ENCODE results near the gene DENND2D.

The DENND2D gene

GRCh38 chr1:111211921-111212320 is 11.5 kb upstream of the DENND2D start:
- Histone ChIP-seq H3K4me3 (ENCODE audit: low read length) (no peak overlapping the region), H3K27ac (ENCODE audit: low read length) (no peak overlapping the region), H3K36me3 (ENCODE audit: insufficient read depth, low read depth, low read length) (no peaks in the 10 kb centered on the region), H3K27me3 (ENCODE audit: insufficient read depth, low read length) (no peaks in the 10 kb centered on the region), H3K9me3 (ENCODE audit: insufficient read depth, low read depth, low read length) (no peaks in the 10 kb centered on the region), H3K9ac (ENCODE audit: low read depth, low read length) (no peak overlapping the region), H3K4me1 (ENCODE audit: insufficient read depth, low read length) (peaks cover 5% of the 10 kb centered on the region; the same call in 1 of the 2 replicates)

GRCh38 chr1:111209622-111210021 is 9.2 kb upstream of the DENND2D start:
- no peaks in the 10 kb centered on the region for H3K9me3 ChIP-seq (ENCODE audit: insufficient read depth, low read depth, low read length)
- H3K4me1 ChIP-seq (ENCODE audit: insufficient read depth, low read length), result peaks cover 2% of the 10 kb centered on the region; the same call in 1 of the 2 replicates
- H3K27ac ChIP-seq (ENCODE audit: low read length), result no peak overlapping the region

GRCh38 chr1:111208921-111209320 is 8.5 kb upstream of the DENND2D start:
- H3K27ac ChIP-seq (ENCODE audit: low read length), result no peak overlapping the region
- H3K9me3 ChIP-seq (ENCODE audit: insufficient read depth, low read depth, low read length), result no peaks in the 10 kb centered on the region
- H3K4me1 ChIP-seq (ENCODE audit: insufficient read depth, low read length), result no peaks in the 10 kb centered on the region
- H3K9ac ChIP-seq (ENCODE audit: low read depth, low read length), result no peak overlapping the region
- H3K4me3 ChIP-seq (ENCODE audit: low read length), result no peak overlapping the region
- H3K36me3 ChIP-seq (ENCODE audit: insufficient read depth, low read depth, low read length), result no peaks in the 10 kb centered on the region
- H3K27me3 ChIP-seq (ENCODE audit: insufficient read depth, low read length), result peaks cover 22% of the 10 kb centered on the region

More at GRCh38 chr1:111209622-111210021, 9.2 kb upstream of the DENND2D start:
- Histone ChIP-seq H3K27me3 (ENCODE audit: insufficient read depth, low read length) (peaks cover 15% of the 10 kb centered on the region), H3K9ac (ENCODE audit: low read depth, low read length) (no peak overlapping the region), H3K4me3 (ENCODE audit: low read length) (no peak overlapping the region), H3K36me3 (ENCODE audit: insufficient read depth, low read depth, low read length) (no peaks in the 10 kb centered on the region)

- Histone ChIP-seq H3K4me1 (ENCODE audit: insufficient read depth, low read length) (no peaks in the 10 kb centered on the region), H3K9ac (ENCODE audit: low read depth, low read length) (no peak overlapping the region), H3K27ac (ENCODE audit: low read length) (no peak overlapping the region), H3K36me3 (ENCODE audit: insufficient read depth, low read depth, low read length) (no peaks in the 10 kb centered on the region), H3K4me3 (ENCODE audit: low read length) (no peak overlapping the region), H3K27me3 (ENCODE audit: insufficient read depth, low read length) (peaks cover 38% of the 10 kb centered on the region), H3K9me3 (ENCODE audit: insufficient read depth, low read depth, low read length) (no peaks in the 10 kb centered on the region)
Measured at GRCh38 chr1:111205714-111206050, 5.2 kb upstream of the DENND2D start.

GRCh38 chr1:111204983-111205713 is 4.7 kb upstream of the DENND2D start:
- Histone ChIP-seq H3K36me3 (ENCODE audit: insufficient read depth, low read depth, low read length) (no peaks in the 10 kb centered on the region), H3K4me3 (ENCODE audit: low read length) (no peak overlapping the region), H3K27ac (ENCODE audit: low read length) (no peak overlapping the region), H3K27me3 (ENCODE audit: insufficient read depth, low read length) (peaks cover 38% of the 10 kb centered on the region), H3K4me1 (ENCODE audit: insufficient read depth, low read length) (no peaks in the 10 kb centered on the region), H3K9me3 (ENCODE audit: insufficient read depth, low read depth, low read length) (no peaks in the 10 kb centered on the region), H3K9ac (ENCODE audit: low read depth, low read length) (no peak overlapping the region)

- peaks cover 38% of the 10 kb centered on the region for H3K27me3 ChIP-seq (ENCODE audit: insufficient read depth, low read length)
- peak overlapping the region; percentile 12; the same call in 1 of the 2 replicates for H3K4me3 ChIP-seq (ENCODE audit: low read length)
- no peaks in the 10 kb centered on the region for H3K36me3 ChIP-seq (ENCODE audit: insufficient read depth, low read depth, low read length)
- H3K4me1 ChIP-seq (ENCODE audit: insufficient read depth, low read length), result no peaks in the 10 kb centered on the region
- H3K9me3 ChIP-seq (ENCODE audit: insufficient read depth, low read depth, low read length), result no peaks in the 10 kb centered on the region
- H3K9ac ChIP-seq (ENCODE audit: low read depth, low read length), result no peak overlapping the region
- H3K27ac ChIP-seq (ENCODE audit: low read length), result no peak overlapping the region
Measured at GRCh38 chr1:111204201-111204982, 3.9 kb upstream of the DENND2D start.

- Histone ChIP-seq H3K4me1 (ENCODE audit: insufficient read depth, low read length) (no peaks in the 10 kb centered on the region), H3K27me3 (ENCODE audit: insufficient read depth, low read length) (peaks cover 38% of the 10 kb centered on the region), H3K4me3 (ENCODE audit: low read length) (peak overlapping the region; percentile 12; the same call in 1 of the 2 replicates), H3K27ac (ENCODE audit: low read length) (no peak overlapping the region), H3K36me3 (ENCODE audit: insufficient read depth, low read depth, low read length) (no peaks in the 10 kb centered on the region), H3K9ac (ENCODE audit: low read depth, low read length) (no peak overlapping the region), H3K9me3 (ENCODE audit: insufficient read depth, low read depth, low read length) (no peaks in the 10 kb centered on the region)
Measured at GRCh38 chr1:111203681-111204200, 3.3 kb upstream of the DENND2D start.

- no peaks in the 10 kb centered on the region for H3K36me3 ChIP-seq (ENCODE audit: insufficient read depth, low read depth, low read length)
- H3K27me3 ChIP-seq (ENCODE audit: insufficient read depth, low read length), result peaks cover 38% of the 10 kb centered on the region
- H3K4me3 ChIP-seq (ENCODE audit: low read length), result peak overlapping the region; percentile 12; the same call in 1 of the 2 replicates
- H3K4me1 ChIP-seq (ENCODE audit: insufficient read depth, low read length), result no peaks in the 10 kb centered on the region
- H3K9me3 ChIP-seq (ENCODE audit: insufficient read depth, low read depth, low read length), result no peaks in the 10 kb centered on the region
- no peak overlapping the region for H3K27ac ChIP-seq (ENCODE audit: low read length)
- H3K9ac ChIP-seq (ENCODE audit: low read depth, low read length), result no peak overlapping the region
Measured at GRCh38 chr1:111202707-111203623, 2.5 kb upstream of the DENND2D start.

- H3K4me3 ChIP-seq (ENCODE audit: low read length), result no peak overlapping the region
Measured at GRCh38 chr1:111202366-111202706, 1.9 kb upstream of the DENND2D start.

GRCh38 chr1:111201275-111202090 is 1.0 kb upstream of the DENND2D start:
- Histone ChIP-seq H3K9me3 (ENCODE audit: insufficient read depth, low read depth, low read length) (no peaks in the 10 kb centered on the region), H3K36me3 (ENCODE audit: insufficient read depth, low read depth, low read length) (no peaks in the 10 kb centered on the region), H3K27ac (ENCODE audit: low read length) (no peak overlapping the region), H3K4me3 (ENCODE audit: low read length) (no peak overlapping the region), H3K4me1 (ENCODE audit: insufficient read depth, low read length) (no peaks in the 10 kb centered on the region), H3K27me3 (ENCODE audit: insufficient read depth, low read length) (peaks cover 38% of the 10 kb centered on the region), H3K9ac (ENCODE audit: low read depth, low read length) (no peak overlapping the region)

More at GRCh38 chr1:111202366-111202706, 1.9 kb upstream of the DENND2D start:
- Histone ChIP-seq H3K9ac (ENCODE audit: low read depth, low read length) (no peak overlapping the region), H3K9me3 (ENCODE audit: insufficient read depth, low read depth, low read length) (no peaks in the 10 kb centered on the region), H3K27me3 (ENCODE audit: insufficient read depth, low read length) (peaks cover 38% of the 10 kb centered on the region), H3K27ac (ENCODE audit: low read length) (no peak overlapping the region), H3K4me1 (ENCODE audit: insufficient read depth, low read length) (no peaks in the 10 kb centered on the region), H3K36me3 (ENCODE audit: insufficient read depth, low read depth, low read length) (no peaks in the 10 kb centered on the region)

- no peak overlapping the region for H3K27ac ChIP-seq (ENCODE audit: low read length)
- no peaks in the 10 kb centered on the region for H3K36me3 ChIP-seq (ENCODE audit: insufficient read depth, low read depth, low read length)
- no peak overlapping the region for H3K4me3 ChIP-seq (ENCODE audit: low read length)
- H3K4me1 ChIP-seq (ENCODE audit: insufficient read depth, low read length), result no peaks in the 10 kb centered on the region
- H3K9me3 ChIP-seq (ENCODE audit: insufficient read depth, low read depth, low read length), result no peaks in the 10 kb centered on the region
- H3K9ac ChIP-seq (ENCODE audit: low read depth, low read length), result no peak overlapping the region
- peaks cover 34% of the 10 kb centered on the region for H3K27me3 ChIP-seq (ENCODE audit: insufficient read depth, low read length)
Measured at GRCh38 chr1:111200802-111201161, 336 bp upstream of the DENND2D start.

Measured in iPS-20b (cell line).